ENCODE data around the gene GPANK1. TPM values are rescaled to one million over a fixed set of nuclear protein-coding genes. Genes with fewer than 3 reads are reported as not detected.
A peak's percentile ranks its signal among the peaks of the same experiment; 100 is the strongest.

Gene GPANK1
- total RNA-seq, 1 donor from 2014 or later, result 9.1 TPM

GRCh38 chr6:31662124-31662723 is 2.6 kb downstream of the GPANK1 start:
- no peak for DNase-seq (ENCODE audit: low read depth)

GRCh38 chr6:31661262-31662123 is 3.3 kb downstream of the GPANK1 start:
- no peak for DNase-seq (ENCODE audit: low read depth)

- peak; percentile 62 for DNase-seq (ENCODE audit: low read depth)
Observed at GRCh38 chr6:31660381-31661261, 4.2 kb downstream of the GPANK1 start, which contains the start of gene C6orf47. Gene C6orf47 (minus strand): TSS chr6:31660778. CDS start chr6:31659947, 831 bp downstream.

- peak; percentile 29 for DNase-seq (ENCODE audit: low read depth)
Observed at GRCh38 chr6:31659649-31660380, 5.0 kb downstream of the GPANK1 start.

GRCh38 chr6:31658983-31659648 is 5.7 kb downstream of the GPANK1 start:
- DNase-seq (ENCODE audit: low read depth), result no peak

GRCh38 chr6:31658158-31658688 is 6.6 kb downstream of the GPANK1 start:
- no peak for DNase-seq (ENCODE audit: low read depth)

GRCh38 chr6:31657406-31658157 is 7.2 kb downstream of the GPANK1 start:
- no peak for DNase-seq (ENCODE audit: low read depth)

- DNase-seq (ENCODE audit: low read depth), result peak; percentile 77
Observed at GRCh38 chr6:31655349-31656237, 9.2 kb downstream of the GPANK1 start, which contains the start of gene APOM. Gene APOM (plus strand): TSS chr6:31655894. CDS start chr6:31655967, 73 bp downstream.

- DNase-seq (ENCODE audit: low read depth), result no peak
Observed at GRCh38 chr6:31654574-31655348, 10.0 kb downstream of the GPANK1 start.

- peak; percentile 83 for DNase-seq (ENCODE audit: low read depth)
Observed at GRCh38 chr6:31652925-31653724, 11.7 kb downstream of the GPANK1 start.

- DNase-seq (ENCODE audit: low read depth), result peak; percentile 67
Observed at GRCh38 chr6:31651602-31652191, 13.1 kb downstream of the GPANK1 start.

GRCh38 chr6:31645325-31645724 is 19.5 kb downstream of the GPANK1 start:
- no peak for DNase-seq (ENCODE audit: low read depth)

- no peak for DNase-seq (ENCODE audit: low read depth)
Observed at GRCh38 chr6:31643818-31644454, 20.9 kb downstream of the GPANK1 start.

GRCh38 chr6:31642798-31643570 is 21.8 kb downstream of the GPANK1 start:
- DNase-seq (ENCODE audit: low read depth), result no peak

GRCh38 chr6:31641370-31641769 is 23.4 kb downstream of the GPANK1 start:
- DNase-seq (ENCODE audit: low read depth), result no peak

Measured in renal cortical epithelial cell (primary cell).